HG03060 (cell line): ENCODE results near the gene CACNA2D4.
"Not testable (repeated sequence)": the region's sequence is repeated elsewhere in the genome, so short reads cannot be mapped to it uniquely, and the experiment has no call there.

Experiments used
- ATAC-seq: cut with Tn5 transposase; IDR thresholded peaks from one replicate; pipeline ENCODE4 v1.9.1; 2021; ENCODE audit warnings: low read depth, moderate number of reproducible peaks; ENCODE audit not compliant: unreplicated experiment

CACNA2D4 gene, protein sequence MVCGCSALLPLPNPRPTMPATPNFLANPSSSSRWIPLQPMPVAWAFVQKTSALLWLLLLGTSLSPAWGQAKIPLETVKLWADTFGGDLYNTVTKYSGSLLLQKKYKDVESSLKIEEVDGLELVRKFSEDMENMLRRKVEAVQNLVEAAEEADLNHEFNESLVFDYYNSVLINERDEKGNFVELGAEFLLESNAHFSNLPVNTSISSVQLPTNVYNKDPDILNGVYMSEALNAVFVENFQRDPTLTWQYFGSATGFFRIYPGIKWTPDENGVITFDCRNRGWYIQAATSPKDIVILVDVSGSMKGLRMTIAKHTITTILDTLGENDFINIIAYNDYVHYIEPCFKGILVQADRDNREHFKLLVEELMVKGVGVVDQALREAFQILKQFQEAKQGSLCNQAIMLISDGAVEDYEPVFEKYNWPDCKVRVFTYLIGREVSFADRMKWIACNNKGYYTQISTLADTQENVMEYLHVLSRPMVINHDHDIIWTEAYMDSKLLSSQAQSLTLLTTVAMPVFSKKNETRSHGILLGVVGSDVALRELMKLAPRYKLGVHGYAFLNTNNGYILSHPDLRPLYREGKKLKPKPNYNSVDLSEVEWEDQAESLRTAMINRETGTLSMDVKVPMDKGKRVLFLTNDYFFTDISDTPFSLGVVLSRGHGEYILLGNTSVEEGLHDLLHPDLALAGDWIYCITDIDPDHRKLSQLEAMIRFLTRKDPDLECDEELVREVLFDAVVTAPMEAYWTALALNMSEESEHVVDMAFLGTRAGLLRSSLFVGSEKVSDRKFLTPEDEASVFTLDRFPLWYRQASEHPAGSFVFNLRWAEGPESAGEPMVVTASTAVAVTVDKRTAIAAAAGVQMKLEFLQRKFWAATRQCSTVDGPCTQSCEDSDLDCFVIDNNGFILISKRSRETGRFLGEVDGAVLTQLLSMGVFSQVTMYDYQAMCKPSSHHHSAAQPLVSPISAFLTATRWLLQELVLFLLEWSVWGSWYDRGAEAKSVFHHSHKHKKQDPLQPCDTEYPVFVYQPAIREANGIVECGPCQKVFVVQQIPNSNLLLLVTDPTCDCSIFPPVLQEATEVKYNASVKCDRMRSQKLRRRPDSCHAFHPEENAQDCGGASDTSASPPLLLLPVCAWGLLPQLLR

DNA sequence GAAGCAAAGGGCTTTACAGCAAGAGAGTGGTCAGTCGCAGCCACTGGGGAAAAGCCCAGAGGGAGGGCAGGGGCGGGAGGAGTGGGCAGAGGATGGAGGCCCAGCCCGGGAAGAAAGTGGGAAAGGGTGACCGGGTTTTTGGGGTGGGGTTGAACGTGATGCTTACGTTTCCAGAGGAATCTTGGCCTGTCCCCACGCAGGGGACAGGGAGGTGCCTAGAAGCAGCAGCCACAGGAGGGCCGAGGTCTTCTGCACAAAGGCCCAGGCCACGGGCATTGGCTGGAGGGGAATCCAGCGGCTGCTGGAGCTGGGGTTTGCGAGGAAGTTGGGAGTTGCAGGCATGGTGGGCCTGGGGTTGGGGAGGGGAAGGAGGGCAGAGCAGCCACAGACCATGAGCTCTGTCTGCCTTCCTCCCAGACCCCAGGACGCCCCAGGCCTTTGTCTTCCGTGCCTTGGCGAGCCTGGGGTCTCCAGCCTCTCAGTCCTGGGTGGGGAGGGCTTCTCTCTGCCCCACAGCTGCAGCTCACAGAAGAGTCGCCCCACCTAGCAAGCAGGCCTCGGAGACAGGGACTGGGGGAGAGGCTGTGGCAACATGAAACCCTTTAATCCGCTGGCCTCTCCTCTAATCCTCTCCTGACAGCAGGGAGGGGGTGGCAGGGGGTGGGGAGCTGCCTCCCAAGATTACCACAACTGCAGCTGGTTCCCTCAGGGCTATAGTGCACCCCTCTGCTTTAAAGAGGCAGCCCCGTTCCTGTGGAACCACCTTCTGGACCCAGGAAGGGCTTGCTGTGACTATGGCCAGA lies at the start of gene CACNA2D4:
Gene CACNA2D4 (minus strand): TSS at position 572 of the 803 bp plus-strand sequence. CDS start 179 bp downstream, at position 393.
- ATAC-seq, result no peak

DNA sequence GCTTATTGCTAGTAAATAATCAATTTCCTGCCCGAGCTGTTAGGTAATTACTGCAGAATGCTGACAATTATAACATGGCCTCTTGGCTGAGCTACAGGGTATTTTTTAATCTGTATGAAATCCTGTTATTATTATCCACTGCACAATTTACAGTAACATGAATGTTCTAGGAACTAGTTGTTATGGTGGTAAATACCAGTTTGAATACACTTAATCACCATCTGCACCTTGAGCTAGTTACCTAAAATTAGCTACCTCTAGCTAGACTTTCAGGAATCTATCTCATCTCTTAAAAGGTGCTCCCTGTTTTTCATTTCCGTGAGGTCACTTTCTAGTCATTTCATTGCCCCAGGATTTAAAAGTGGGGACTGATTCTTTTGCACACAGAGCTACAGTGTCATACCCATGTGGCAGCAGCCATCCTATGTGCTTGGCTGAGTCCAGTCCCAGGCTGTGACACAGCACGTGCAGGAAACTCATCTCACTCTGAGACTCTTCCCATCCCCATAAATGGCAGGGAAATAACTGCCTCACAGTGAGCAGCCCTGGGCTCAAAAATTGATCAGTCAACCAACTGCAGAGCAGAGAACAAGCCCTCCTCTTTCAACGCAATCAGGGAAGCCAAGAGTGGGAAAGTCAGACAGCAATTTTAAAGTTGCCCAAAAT lies 48.2 kb upstream of the CACNA2D4 start:
- no peak for ATAC-seq

DNA sequence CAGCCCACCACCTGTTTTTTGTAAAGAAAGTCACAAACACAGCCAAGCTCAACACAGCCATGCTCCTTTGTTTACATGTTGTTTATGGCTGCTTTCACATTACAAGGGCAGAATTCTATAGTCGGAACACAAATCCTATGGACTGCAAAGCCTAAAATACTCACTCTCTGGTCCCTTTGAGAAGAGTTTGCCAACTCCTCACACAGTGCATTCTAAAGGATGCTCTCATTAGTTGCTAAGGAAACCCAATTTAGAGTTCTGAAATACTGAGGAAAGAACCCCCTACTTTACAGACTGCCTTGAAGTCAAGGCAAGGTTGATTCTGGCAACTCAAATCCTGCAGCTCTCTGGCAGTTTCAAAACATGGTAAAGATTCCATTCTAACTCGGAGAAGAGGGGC lies 47.5 kb upstream of the CACNA2D4 start:
- no peak for ATAC-seq

DNA sequence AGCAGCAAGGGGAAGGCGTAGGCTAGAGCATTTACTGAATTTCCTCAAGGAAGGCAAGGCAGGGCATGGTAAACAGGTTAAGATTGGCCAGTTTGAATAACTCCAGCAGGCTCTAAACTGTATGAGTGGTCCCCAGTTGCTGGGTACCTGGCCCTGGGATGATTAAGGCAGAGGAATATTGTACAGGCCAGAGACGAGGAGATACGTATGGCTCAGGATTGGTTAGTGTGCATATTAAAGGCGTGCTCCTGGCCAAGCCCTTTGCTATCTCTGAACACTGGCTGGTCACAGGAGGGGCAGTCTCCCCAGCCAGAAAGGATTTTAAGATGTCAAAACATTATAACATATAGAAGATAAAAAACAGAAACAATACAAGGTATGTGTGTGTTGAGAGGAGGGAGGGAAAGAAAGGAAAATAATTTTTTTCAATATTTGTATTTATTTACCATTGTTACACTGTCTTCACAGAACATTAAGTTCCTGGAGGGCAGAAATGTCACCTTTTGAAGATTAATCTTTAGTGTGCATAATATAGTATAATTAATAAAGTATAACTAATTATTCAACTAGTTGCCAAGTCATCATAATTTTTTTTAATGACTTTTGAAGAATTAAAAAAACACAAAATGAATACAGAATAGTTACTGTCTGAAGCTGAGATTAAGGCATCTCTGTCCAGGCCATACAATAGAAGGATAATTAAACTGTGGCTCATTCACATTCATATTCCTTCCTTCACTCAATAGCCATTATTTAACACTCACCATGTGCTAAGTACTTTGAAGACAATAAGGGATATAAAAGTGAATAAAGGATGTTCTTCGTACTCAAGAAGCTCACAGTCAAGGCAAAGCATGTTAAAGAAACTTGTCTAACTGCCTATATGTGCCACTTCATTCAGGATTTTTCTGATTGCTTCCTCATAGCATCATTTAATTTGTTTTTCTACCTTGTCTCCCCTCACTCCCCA lies 43.9 kb upstream of the CACNA2D4 start:
- ATAC-seq, result no peak

DNA sequence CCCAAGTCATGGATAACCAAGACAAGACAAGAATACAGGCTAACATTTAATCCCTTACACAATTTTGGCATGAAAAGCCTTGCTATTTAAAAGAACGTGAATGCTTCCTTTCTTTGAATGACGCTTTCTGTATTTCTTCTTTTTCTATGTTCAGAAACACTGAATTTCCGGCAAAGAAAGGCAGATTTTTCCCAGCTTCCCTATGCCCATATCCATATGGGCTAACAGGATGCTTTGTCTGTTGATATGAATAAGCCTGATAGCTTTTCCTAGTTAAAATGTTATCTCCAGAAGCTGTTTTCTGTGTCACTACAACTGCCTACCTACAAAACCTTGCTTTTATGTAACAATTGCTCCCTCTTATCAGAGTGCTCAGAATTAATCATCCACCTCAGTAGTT lies 38.3 kb upstream of the CACNA2D4 start:
- no peak for ATAC-seq

DNA sequence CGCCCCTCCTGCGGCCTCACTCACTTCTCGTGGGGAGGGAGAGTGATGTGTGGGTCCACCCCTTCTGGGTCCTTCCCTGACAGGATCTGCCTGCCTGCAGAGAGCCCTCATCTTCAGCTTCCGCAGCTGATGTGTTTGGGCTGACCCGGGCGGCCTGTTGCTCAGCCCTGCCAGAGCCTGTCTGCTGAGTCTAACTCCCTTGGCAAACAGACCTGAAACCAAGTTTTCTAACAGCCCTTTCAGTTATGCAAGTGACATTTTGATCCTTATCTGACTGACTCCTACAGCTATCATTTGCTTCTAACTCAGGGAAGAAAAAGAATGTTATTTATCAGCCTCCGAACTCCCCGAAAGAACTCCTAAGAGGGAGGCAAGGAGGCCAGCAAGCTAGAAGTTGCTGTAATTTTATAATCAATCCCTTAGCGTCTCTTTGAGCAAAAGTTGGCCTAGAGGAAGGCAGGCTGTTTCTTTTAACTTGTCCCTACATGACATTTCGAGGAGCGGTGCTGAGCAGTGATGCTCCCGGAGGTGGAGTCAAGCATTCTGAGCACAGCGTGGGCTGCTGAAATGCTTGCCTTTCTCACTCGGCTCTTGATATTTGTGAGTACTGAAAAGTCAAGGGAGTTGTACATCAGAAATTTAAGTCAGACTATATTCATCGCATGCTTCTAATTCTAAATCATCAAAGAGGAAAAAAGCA lies 31.5 kb upstream of the CACNA2D4 start:
- no peak for ATAC-seq

DNA sequence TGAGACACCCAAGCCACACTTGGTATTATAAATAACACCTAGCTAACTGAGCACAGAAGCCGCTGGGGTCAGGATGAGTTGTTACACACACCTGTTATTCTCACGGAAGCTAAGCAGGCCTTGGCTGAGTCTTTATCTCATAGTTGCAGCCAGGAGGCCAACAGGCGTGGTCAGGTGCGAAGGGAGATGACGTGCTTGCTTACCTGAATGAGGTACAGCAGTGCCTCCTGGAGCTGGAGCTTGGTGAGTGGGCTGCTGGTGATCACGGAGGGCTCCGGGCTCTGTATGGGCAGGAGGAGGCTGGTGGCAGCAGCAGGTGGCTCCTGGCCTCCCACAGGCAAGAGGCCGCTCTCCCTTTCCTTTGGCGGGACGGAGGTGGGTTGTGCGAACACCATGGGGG lies 30.4 kb upstream of the CACNA2D4 start:
- no peak for ATAC-seq

DNA sequence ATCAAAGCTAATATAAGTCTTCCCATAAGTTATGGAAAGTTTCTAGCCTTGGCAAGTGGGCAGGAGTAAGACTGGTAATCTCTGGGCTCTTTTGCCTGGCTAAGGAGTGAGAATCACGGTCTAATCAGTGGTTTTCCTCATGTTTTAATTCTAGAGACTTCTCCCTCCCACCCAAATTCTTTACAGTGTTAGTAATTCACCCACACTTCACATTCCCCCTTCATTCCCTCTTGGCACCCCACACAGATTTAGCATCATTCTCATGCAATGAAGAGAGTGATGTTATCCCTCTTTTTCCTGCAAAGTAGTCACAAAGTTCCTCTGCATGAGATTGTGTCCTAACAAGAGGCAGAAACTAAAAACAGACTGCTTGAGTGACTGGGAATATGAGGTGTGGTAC lies 28.6 kb upstream of the CACNA2D4 start:
- ATAC-seq, result no peak

DNA sequence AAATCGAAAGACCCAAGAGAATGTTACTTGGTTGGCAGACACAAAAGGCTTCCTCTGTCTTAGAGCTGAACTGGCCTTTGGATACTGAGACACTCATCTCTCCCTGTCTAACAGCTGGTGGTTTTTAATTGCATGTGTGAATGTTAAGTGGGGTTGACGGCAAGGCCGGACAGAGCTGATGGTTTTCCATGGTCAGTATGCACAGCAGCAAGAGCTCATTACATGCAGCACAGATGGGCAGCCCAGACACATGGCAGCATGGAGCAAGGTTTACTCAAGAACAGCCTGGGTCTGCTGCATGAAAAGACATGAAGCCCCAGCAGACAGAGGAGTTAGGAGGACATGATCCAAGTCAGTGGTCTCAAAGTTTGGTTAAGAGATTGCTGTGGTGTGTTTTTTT lies 27.8 kb upstream of the CACNA2D4 start:
- ATAC-seq, result no peak

DNA sequence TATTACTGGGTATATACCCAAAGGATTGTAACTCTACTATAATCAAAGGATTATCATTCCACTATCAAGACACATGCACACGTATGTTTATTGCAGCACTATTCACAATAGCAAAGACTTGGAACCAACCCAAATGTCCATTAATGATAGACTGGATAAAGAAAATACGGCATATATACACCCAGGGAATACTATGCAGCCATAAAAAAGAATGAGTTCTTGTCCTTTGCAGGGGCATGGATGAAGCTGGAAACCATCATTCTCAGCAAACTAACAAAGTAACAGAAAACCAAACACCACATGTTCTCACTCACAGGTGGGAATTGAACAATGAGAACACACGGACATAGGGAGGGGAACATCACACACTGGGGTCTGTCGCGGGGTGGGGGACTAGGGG lies 27.1 kb upstream of the CACNA2D4 start:
- ATAC-seq, result not testable (repeated sequence)

DNA sequence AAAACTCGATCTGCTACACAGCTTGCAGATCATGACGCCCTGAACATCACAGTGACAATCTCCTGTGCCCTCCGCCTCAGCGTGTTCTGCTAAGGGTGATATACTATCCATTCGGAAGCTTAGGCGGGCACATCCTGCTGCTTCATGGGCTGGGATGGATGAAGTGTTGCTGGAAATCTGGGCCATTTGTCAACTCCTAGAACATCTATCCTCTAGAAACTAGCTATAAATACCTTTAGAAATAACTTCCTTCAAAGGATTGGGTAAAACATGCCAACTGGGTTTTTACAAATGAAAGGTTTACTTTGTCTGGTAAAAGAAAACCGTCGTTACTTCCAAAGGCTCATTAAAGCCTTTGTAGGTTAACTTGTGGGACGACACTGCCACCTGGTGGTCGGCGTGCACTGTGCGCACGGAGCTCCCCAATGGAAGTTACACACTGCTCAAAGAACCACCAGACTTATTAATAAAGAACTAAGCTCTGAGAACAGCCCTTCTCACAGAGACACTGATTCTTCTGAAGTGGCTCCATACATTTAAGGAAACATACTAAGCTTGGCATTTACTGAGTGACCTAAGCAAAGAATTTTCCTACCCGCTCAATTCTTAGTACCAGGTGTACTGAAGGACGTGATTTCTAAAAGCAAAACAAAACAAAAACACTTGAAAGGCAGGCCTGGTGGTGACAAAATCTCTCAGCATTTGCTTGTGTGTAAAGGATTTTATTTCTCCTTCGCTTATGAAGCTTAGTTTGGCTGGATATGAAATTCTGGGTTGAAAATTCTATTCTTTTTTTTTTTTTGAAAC lies 21.6 kb upstream of the CACNA2D4 start:
- ATAC-seq, result no peak

DNA sequence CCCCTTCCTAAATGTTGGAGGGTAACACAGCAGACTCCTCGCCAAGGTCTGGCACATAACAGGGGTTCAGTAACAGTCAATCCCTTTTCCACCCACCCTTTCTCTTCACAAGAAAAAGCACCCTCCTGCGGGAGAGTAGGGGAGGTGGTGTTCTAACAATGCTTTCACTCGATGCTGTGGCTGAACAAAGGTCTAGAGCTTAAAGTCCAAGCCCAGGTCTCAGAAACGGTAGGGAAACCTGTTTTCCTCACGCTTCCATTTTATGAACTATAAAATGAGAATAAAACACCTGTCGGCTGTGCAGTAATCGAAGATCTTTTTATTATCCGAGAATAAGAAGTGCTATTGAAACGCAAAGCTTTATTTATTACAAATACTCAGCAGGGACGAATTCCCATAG lies 20.9 kb upstream of the CACNA2D4 start:
- no peak for ATAC-seq

DNA sequence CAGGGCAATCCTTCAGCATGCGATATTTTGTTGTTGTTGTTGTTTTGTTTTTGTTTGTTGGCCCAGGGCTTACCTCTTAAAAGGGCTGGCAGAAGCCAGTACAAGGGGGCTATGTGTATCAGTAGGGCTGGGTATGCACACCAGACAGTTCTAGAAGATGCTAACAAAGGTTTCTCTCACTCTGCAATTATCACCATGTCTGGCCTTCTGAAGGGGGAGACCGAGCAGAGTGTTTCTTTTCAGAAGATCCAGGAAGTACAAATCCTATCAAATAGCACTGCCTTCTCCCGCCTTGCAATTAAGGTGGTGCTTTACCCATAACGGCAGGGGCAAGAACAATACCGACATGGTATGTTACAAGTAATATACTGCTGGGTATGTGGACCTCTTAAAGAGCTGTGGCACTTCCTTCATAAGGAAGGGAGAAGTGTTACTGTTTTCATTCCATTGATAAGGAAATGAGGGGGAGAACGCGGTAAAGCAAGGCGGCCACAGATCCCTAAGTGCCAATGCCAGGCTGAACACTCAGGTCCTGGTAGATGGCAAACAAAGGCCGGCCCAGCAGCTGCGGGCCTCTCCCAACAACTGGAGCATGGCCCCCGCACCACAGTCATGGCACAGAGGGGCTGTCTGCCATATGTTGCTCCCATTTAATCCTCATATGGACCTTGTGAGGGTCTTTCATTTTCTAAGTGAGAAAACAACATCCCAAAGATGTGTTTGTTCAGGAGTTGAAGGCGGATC lies 19.2 kb upstream of the CACNA2D4 start:
- ATAC-seq, result no peak

DNA sequence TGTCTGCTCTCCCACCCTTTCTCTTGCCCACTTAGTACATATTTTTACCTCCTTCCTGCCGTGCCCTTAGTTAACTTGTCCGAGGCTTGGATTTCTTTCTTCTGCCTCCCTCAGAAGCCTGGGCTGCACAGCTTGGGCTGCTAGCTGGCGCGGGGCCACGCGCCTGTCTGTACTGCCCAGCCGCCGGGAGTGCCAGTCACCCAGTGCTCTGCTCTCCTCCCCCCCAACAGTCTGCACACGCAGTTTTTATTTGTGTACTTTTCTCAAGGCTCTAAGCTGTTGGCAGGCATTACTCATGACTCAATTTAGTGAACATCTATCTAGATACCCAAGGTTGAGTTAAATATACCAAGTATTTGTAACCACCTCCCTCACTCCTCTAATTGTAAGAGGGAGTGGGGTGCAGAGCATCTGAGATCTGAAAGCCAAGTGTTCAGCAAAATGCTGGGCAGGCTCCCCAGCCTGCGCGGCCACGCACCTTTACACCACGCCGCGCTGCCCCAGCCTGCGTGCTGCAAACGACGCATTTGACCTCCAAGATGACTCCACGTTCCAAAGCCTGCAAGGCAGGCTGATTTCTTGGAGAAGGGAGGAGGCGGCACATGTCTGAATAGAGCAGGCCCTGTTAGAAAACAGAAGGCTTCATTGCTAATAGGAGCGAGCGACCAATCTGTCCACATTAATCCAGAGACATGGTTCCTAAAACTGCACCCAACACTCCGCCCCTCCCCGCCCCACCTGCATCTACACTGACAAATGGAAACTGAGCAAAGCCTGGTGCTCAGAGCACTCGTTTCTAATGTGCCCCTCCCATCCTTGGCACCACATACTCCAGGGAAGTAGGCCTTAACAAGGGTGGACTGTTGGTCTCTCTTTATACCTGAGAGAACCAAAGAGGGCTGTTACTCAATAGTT lies 18.2 kb upstream of the CACNA2D4 start:
- ATAC-seq, result no peak

DNA sequence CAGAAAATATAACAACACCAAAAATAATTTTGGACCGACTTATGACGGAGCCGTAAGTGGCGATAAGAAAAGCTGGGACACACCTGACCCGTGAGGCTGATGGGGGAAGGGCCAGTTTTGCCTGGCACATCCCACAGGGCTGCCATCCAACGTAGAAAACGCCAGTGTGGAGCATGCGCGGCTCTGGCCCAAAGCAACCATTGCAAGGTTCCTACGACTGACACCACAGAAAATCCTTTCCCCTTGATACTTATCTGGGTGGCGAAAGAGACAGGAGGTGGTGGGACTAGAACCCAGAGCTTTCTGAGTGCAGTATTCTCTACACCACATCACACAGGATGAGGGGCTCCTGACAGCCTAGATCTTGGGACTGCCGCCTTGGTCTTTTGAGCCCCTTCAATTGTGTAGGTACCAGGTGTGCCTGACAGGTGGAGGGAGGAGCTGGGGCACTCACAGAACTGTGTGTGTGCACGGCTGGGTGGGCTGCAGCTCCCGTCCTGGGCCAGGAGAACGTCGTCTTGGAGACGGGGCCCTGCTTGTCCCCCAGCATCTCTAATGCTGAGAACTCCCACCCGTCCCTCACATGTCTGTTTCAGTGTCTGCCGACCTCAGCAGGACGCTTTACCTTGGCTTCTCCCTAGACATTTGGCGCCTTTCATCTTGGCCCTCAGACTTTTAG lies 17.4 kb upstream of the CACNA2D4 start:
- ATAC-seq, result no peak
